H9 (cell line): ENCODE data around the gene TRAPPC4. TPM values are rescaled to one million over a fixed set of nuclear protein-coding genes. Genes with fewer than 3 reads are reported as not detected.

Experiments used
- DNase-seq: peaks from one replicate; pipeline ENCODE4 v3.0.0-alpha.2; 2017
- H2AFZ ChIP-seq: one replicate; pipeline ENCODE4 v1.6.1; 2013; ENCODE audit warnings: mild to moderate bottlenecking, low read length, control low read depth, moderate library complexity
- H2AK5ac ChIP-seq: 2 replicates; pipeline ENCODE4 v1.6.1; 2013; ENCODE audit warnings: low read length, control low read depth, mixed read lengths; ENCODE audit not compliant: insufficient read length
- H2BK120ac ChIP-seq: one replicate; pipeline ENCODE4 v1.6.1; 2013; ENCODE audit warnings: low read depth, mild to moderate bottlenecking, low read length, control low read depth, inconsistent platforms; ENCODE audit not compliant: poor library complexity, severe bottlenecking
- H2BK12ac ChIP-seq: 2 replicates; pipeline ENCODE4 v1.6.1; 2013; ENCODE audit warnings: low read length, control low read depth, mixed read lengths, low read depth; ENCODE audit not compliant: insufficient read length
- H2BK15ac ChIP-seq: 2 replicates; pipeline ENCODE4 v1.6.1; 2013; ENCODE audit warnings: low read depth, low read length, control low read depth
- H2BK20ac ChIP-seq: one replicate; pipeline ENCODE4 v1.6.1; 2013; ENCODE audit warnings: low read depth, mild to moderate bottlenecking, low read length, control low read depth, inconsistent platforms; ENCODE audit not compliant: poor library complexity, severe bottlenecking
- H2BK5ac ChIP-seq: 2 replicates; pipeline ENCODE4 v1.6.1; 2013; ENCODE audit warnings: low read length, control low read depth, mixed read lengths; ENCODE audit not compliant: insufficient read length
- H3K14ac ChIP-seq: 2 replicates; pipeline ENCODE4 v1.6.1; 2013; ENCODE audit warnings: low read length, control low read depth; ENCODE audit not compliant: insufficient read depth
- H3K18ac ChIP-seq: 2 replicates; pipeline ENCODE4 v1.6.1; 2013; ENCODE audit warnings: low read depth, mild to moderate bottlenecking, mixed read lengths, low read length, control low read depth; ENCODE audit not compliant: insufficient read length
- H3K23ac ChIP-seq: 2 replicates; pipeline ENCODE4 v1.6.1; 2013; ENCODE audit warnings: low read length, control low read depth, mixed read lengths, low read depth; ENCODE audit not compliant: insufficient read length
- H3K23me2 ChIP-seq: 2 replicates; pipeline ENCODE4 v1.6.1; 2013; ENCODE audit warnings: low read depth, mild to moderate bottlenecking, mixed read lengths, low read length, control low read depth; ENCODE audit not compliant: insufficient read length, poor library complexity, severe bottlenecking
- H3K27ac ChIP-seq: 2 replicates; pipeline ENCODE4 v1.5.1; 2013; ENCODE audit warnings: low read length, control low read depth, mixed read lengths, low read depth; ENCODE audit not compliant: insufficient read length
- H3K27me3 ChIP-seq: 2 replicates; pipeline ENCODE4 v1.6.1; 2013; ENCODE audit warnings: low read length, control low read depth, inconsistent platforms; ENCODE audit not compliant: insufficient read depth
- H3K4ac ChIP-seq: 2 replicates; pipeline ENCODE4 v1.6.1; 2013; ENCODE audit warnings: low read depth, mild to moderate bottlenecking, control low read depth, inconsistent platforms, low read length, moderate library complexity
- H3K4me1 ChIP-seq: 2 replicates; pipeline ENCODE4 v1.6.1; 2013; ENCODE audit warnings: low read length, control low read depth, inconsistent platforms; ENCODE audit not compliant: insufficient read depth
- H3K4me2 ChIP-seq: 2 replicates; pipeline ENCODE4 v1.6.1; 2013; ENCODE audit warnings: low read length, control low read depth, mixed read lengths; ENCODE audit not compliant: insufficient read length, insufficient read depth
- H3K56ac ChIP-seq: 2 replicates; pipeline ENCODE4 v1.6.1; 2013; ENCODE audit warnings: low read depth, mild to moderate bottlenecking, mixed read lengths, low read length, control low read depth; ENCODE audit not compliant: insufficient read length
- H3K79me1 ChIP-seq: 2 replicates; pipeline ENCODE4 v1.6.1; 2013; ENCODE audit warnings: low read depth, mild to moderate bottlenecking, moderate library complexity, low read length, control low read depth, inconsistent platforms; ENCODE audit not compliant: insufficient read depth, poor library complexity, severe bottlenecking
- H3K79me2 ChIP-seq: 2 replicates; pipeline ENCODE4 v1.6.1; 2013; ENCODE audit warnings: low read length, control low read depth, inconsistent platforms; ENCODE audit not compliant: insufficient read depth
- H3K9ac ChIP-seq: 2 replicates; pipeline ENCODE4 v1.6.1; 2013; ENCODE audit warnings: low read length, control low read depth, mixed read lengths; ENCODE audit not compliant: insufficient read length; ENCODE audit errors: extremely low read depth
- H3K9me3 ChIP-seq: one replicate; pipeline ENCODE4 v1.6.1; 2013; ENCODE audit warnings: low read depth, low read length, inconsistent platforms; ENCODE audit not compliant: control insufficient read depth
- H3T11ph ChIP-seq: one replicate; pipeline ENCODE4 v1.6.1; 2013; ENCODE audit warnings: mild to moderate bottlenecking, low read length, control low read depth, inconsistent platforms
- H4K20me1 ChIP-seq: one replicate; pipeline ENCODE4 v1.6.1; 2013; ENCODE audit not compliant: control insufficient read depth, insufficient read length, insufficient read depth
- H4K5ac ChIP-seq: 2 replicates; pipeline ENCODE4 v1.6.1; 2013; ENCODE audit warnings: low read depth, mild to moderate bottlenecking, mixed read lengths, low read length, control low read depth; ENCODE audit not compliant: insufficient read length
- H4K8ac ChIP-seq: replicated peaks from 2 replicates; pipeline ENCODE4 v1.6.1; 2013; ENCODE audit warnings: low read length, control low read depth, mixed read lengths, low read depth; ENCODE audit not compliant: insufficient read length
- H4K91ac ChIP-seq: 2 replicates; pipeline ENCODE4 v1.6.1; 2013; ENCODE audit warnings: low read depth, mild to moderate bottlenecking, moderate library complexity, mixed read lengths, low read length, control low read depth; ENCODE audit not compliant: insufficient read length
- H3K27ac Mint-ChIP-seq, 3 experiments: 2 replicates in 2 of 3; 3 replicates in 1 of 3; pipeline ENCODE4 v1.8.0; 2020 to 2021; ENCODE audit warnings: mixed read lengths in 3 of 3, mild to moderate bottlenecking in 1 of 3, moderate library complexity in 1 of 3
- H3K27me3 Mint-ChIP-seq: 2 replicates; pipeline ENCODE4 v1.8.0; 2021; ENCODE audit warnings: low read depth, mild to moderate bottlenecking, moderate library complexity, mixed read lengths
- H3K36me3 Mint-ChIP-seq, 3 experiments: 2 replicates in 2 of 3; 3 replicates in 1 of 3; pipeline ENCODE4 v1.8.0; 2020 to 2021; ENCODE audit warnings: low read depth in 3 of 3, mixed read lengths in 3 of 3; ENCODE audit not compliant: insufficient read depth in 1 of 3
- H3K4me1 Mint-ChIP-seq, 2 experiments: 2 replicates each; pipeline ENCODE4 v1.8.0; 2020; ENCODE audit warnings: mixed read lengths in 2 of 2
- H3K4me3 Mint-ChIP-seq, 2 experiments: 2 replicates in 1 of 2; 3 replicates in 1 of 2; pipeline ENCODE4 v1.8.0; 2020 to 2021; ENCODE audit warnings: mild to moderate bottlenecking in 2 of 2, mixed read lengths in 2 of 2, moderate library complexity in 1 of 2
- H3K9me3 Mint-ChIP-seq, 2 experiments: 2 replicates in 1 of 2; 3 replicates in 1 of 2; pipeline ENCODE4 v1.8.0; 2020; ENCODE audit warnings: mild to moderate bottlenecking in 2 of 2, mixed read lengths in 2 of 2, moderate library complexity in 1 of 2
- WGBS: extraction: QIAGEN DNeasy Blood & Tissue Kit; methylation state at CpG from one replicate; pipeline ENCODE4 v1.1.7; 2013; ENCODE audit warnings: missing lambda C conversion rate, low lambda C conversion rate, mixed read lengths; ENCODE audit not compliant: insufficient read length; ENCODE audit errors: extremely low coverage; 5-methylcytosine and 5-hydroxymethylcytosine counted together
- total RNA-seq: library from RNA; stranded (reverse); gene quantifications from 2 replicates; pipeline ENCODE4 v1.2.1, GENCODE V29; 2021
- TF ChIP-seq, protein P1 (sequence below): fragments of 200-600 bp; sonication (generic); conservative IDR thresholded peaks from 3 replicates; pipeline ENCODE4 v1.8.0; 2021; ENCODE audit warnings: antibody characterized with exemption, mild to moderate bottlenecking

TRAPPC4 gene
- total RNA-seq, 1 experiment from 2014 or later: 82.8 TPM

DNA sequence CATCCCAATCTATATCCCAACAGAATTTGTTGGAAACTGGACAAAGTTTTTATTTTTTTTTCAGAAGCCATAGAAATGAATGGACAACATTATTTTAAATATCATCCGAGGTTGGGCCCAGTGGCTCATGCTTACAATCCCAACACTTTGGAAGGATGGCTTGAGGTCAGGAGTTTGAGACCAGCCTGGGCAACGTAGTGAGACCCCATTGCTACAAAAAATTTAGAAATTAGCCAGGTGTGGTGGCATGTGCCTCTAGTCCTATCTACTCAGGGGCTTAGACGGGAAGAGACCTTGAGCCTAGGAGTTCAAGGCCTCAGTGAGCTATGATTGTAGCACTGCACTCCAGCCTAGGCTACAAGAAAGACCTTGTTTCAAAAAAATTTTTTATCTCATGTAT, 16.2 kb downstream of the TRAPPC4 start:
- Mint-ChIP-seq H3K4me1 (peaks cover 11 to 12% of the 10 kb centered on the region in 2 experiments), H3K9me3 (no peaks in the 10 kb centered on the region), H3K27me3 (no peaks in the 10 kb centered on the region; the same call in 1 of the 2 replicates), H3K36me3 (no peaks in the 10 kb centered on the region), H3K27ac (no peak overlapping the region), H3K4me3 (no peak overlapping the region)
- Histone ChIP-seq H3K9me3 (no peaks in the 10 kb centered on the region), H4K8ac (no peak overlapping the region), H2BK20ac (no peak overlapping the region), H3K9ac (no peak overlapping the region), H3K23me2 (peaks cover 7% of the 10 kb centered on the region), H3K56ac (no peak overlapping the region), H3T11ph (no peak overlapping the region), H4K20me1 (no peaks in the 10 kb centered on the region), H3K27ac (no peak overlapping the region), H2AFZ (no peak overlapping the region), H4K91ac (no peak overlapping the region), H3K18ac (no peak overlapping the region), H3K27me3 (no peaks in the 10 kb centered on the region), H3K14ac (no peak overlapping the region), H2BK5ac (no peak overlapping the region), H3K4ac (no peak overlapping the region), H3K79me2 (no peaks in the 10 kb centered on the region), H4K5ac (no peak overlapping the region), H2BK12ac (no peak overlapping the region), H3K4me2 (no peak overlapping the region), H2AK5ac (no peak overlapping the region), H3K79me1 (no peaks in the 10 kb centered on the region), H2BK15ac (no peak overlapping the region), H2BK120ac (no peak overlapping the region), H3K4me1 (no peaks in the 10 kb centered on the region), H3K23ac (no peak overlapping the region)
- WGBS: no CpG with 5 or more reads among the region's 3 CpGs
- DNase-seq: no peak
- TF ChIP-seq, protein P1, sequence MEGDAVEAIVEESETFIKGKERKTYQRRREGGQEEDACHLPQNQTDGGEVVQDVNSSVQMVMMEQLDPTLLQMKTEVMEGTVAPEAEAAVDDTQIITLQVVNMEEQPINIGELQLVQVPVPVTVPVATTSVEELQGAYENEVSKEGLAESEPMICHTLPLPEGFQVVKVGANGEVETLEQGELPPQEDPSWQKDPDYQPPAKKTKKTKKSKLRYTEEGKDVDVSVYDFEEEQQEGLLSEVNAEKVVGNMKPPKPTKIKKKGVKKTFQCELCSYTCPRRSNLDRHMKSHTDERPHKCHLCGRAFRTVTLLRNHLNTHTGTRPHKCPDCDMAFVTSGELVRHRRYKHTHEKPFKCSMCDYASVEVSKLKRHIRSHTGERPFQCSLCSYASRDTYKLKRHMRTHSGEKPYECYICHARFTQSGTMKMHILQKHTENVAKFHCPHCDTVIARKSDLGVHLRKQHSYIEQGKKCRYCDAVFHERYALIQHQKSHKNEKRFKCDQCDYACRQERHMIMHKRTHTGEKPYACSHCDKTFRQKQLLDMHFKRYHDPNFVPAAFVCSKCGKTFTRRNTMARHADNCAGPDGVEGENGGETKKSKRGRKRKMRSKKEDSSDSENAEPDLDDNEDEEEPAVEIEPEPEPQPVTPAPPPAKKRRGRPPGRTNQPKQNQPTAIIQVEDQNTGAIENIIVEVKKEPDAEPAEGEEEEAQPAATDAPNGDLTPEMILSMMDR: no peak
